HG03135 (cell line): Measurements from ENCODE around the gene DLD.
"Not testable (repeated sequence)": the region's sequence is repeated elsewhere in the genome, so short reads cannot be mapped to it uniquely, and the experiment has no call there.

Source experiments
- ATAC-seq: cut with Tn5 transposase; IDR thresholded peaks from one replicate; pipeline ENCODE4 v1.9.1; 2021; ENCODE audit warnings: mild to moderate bottlenecking, moderate library complexity; ENCODE audit not compliant: unreplicated experiment

The DLD gene, protein sequence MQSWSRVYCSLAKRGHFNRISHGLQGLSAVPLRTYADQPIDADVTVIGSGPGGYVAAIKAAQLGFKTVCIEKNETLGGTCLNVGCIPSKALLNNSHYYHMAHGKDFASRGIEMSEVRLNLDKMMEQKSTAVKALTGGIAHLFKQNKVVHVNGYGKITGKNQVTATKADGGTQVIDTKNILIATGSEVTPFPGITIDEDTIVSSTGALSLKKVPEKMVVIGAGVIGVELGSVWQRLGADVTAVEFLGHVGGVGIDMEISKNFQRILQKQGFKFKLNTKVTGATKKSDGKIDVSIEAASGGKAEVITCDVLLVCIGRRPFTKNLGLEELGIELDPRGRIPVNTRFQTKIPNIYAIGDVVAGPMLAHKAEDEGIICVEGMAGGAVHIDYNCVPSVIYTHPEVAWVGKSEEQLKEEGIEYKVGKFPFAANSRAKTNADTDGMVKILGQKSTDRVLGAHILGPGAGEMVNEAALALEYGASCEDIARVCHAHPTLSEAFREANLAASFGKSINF

DNA sequence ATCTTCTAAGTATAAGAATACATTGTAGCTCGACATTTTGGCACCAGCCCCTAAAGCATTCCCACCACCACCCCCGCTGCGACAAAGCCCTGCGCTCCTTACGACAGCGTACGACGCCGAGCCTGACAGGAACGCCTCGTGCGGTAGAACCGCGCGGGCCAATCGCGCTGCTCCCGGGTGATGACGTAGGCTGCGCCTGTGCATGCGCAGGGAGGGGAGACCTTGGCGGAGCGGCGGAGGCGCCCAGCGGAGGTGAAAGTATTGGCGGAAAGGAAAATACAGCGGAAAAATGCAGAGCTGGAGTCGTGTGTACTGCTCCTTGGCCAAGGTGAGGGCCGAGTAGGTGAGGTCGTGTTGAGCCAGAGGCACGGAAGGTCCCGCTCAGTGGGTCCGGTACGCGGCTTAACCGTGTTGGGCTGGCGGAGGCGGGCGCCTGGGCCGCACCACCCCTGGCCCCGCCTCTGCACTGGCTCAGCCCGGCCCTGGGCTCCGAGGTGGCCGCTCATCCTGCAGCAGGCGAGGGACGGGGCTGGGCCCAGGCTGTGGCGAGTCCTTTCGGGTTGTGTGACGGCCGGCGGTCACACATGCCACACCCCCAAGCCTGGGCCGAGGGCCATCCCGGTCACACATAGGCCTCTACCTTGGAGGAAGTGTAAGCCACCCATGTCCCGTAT, at the start of gene DLD:
TSS of gene DLD (plus strand) at position 222 of the 674 bp plus-strand sequence. CDS start at position 290, 68 bp downstream.
- peak; percentile 98 for ATAC-seq

GRCh38 chr7:107842213-107842612, 48.8 kb upstream of the DLD start:
- no peak for ATAC-seq

- ATAC-seq = no peak
Observed at GRCh38 chr7:107843184-107843583, 47.8 kb upstream of the DLD start.

GRCh38 chr7:107846324-107846723, 44.7 kb upstream of the DLD start:
- no peak for ATAC-seq

- no peak for ATAC-seq
Observed at GRCh38 chr7:107847168-107847835, 43.7 kb upstream of the DLD start.

DNA sequence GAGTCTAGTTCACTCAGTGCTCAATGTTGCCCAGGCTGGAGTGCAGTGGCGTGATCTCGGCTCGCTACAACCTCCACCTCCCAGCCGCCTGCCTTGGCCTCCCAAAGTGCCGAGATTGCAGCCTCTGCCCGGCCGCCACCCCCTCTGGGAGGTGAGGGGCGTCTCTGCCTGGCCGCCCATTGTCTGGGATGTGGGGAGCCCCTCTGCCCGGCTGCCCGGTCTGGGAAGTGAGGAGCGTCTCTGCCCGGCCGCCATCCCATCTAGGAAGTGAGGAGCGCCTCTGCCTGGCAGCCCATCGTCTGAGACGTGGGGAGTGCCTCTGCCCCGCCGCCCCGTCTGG, 43.2 kb upstream of the DLD start:
- not testable (repeated sequence) for ATAC-seq

- not testable (repeated sequence) for ATAC-seq
Observed at GRCh38 chr7:107848211-107848610, 42.8 kb upstream of the DLD start.

GRCh38 chr7:107850216-107850615, 40.8 kb upstream of the DLD start:
- ATAC-seq = no peak

DNA sequence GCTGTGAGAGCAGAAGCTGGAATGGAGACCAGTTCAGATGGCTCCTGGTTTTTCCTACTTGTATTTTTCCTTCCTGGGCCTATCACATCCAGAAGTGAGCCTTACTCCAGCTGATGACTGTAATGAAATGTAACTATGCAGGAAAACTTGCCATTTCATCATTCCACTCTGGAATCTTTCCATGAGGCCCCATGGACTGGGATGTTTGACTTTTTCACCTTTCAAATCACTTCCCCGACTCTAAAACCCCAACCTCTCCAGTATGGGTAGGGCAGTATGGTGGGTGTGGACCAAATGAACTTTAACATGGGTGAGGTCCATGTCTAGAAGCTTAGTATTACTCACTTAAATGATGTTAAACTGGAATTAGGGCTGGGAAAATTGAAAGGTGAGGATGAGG, 40.3 kb upstream of the DLD start:
- no peak for ATAC-seq

DNA sequence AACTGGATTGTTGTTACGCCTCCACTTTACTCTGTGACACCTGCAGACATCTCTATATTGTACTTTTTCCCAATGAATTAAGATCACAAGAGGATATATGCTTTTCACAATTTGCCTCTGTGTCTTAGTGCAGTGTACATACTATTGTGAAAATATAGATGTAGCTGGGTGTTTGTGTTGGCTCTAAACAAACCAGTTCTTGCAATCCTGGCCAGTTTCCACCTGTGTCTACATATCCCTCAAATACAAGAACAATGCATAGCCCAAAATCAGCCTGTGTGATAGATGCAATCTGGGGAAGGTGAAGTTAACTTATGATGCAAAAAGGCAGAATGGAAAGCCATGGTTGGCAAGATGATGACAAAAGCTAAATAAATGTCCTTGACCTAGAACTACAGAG, 36.5 kb upstream of the DLD start:
- ATAC-seq = no peak

DNA sequence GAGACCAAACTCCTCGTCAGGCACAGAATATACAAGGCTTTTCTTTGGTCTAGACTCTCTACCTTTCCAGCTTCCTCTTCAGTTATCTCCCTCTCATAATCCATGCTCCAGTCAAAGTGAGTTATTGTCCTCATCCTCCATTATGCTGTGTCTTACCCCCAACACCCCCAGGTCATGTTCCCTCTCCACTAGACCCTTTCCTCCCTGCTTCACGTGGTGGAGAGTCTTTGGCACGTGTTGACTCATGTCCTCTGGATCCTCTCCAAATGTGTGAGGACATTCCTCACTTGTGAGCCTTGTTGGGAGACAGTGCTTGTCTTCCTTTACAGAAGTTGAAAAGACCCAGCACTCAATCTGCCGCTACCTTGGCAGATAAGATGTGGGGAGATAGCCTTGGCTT, 36.0 kb upstream of the DLD start:
- no peak for ATAC-seq

DNA sequence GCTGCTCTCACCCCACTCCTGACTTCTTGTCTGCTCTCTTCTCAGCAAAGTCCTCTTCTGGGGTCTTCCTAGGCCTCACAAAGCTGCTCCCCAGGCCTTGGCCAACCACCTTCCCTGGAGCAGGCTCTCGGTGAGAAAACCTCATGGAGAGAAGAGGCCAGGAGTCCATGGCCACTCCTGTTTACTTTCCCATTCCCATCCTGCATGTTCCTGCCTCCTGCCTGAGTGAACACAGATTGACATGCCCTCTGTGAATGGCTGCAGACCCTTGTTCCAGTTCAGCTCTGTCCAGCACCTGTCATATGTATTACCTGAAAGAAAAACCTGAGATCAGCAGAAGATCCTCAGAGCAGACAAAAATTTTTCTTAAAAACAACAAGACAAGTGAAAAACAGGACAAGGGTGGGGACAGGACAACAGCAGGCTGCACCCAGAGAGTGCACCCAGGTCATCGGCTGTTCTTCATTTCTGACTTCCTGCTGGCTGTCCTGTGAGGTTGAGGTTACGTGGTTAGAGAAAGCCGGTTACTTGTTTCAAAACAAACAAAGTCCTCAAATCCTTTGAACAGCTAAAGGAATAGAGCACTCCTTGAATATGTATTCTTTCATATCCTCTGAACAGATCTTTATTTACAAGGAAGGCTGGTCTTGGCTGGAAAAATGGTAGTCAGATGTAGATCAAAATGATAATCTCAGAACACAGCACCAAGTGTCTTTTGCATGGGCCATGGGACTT, 34.0 kb upstream of the DLD start:
- ATAC-seq = no peak

GRCh38 chr7:107857541-107857912, 33.5 kb upstream of the DLD start:
- no peak for ATAC-seq

DNA sequence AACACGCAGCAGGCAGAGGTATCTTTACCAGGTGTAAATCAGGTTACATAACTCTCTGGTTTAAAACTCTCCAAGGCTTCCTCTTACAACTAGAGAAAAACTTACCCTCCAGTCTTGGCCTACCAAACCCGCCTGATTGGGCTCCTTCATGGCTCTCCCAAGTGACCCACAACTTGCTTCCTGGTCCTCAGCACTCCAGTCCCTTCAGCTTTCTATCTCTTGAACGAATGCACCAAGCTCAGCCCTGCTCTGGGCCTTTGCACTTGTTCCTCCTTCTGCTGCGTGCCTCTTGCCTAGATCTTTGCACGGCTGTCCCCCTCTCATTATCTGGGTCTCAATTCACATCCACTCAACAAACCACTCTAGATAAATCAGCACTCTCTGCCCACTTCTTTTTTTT, 32.7 kb upstream of the DLD start:
- ATAC-seq = no peak

- no peak for ATAC-seq
Observed at GRCh38 chr7:107860279-107860961, 30.6 kb upstream of the DLD start.

DNA sequence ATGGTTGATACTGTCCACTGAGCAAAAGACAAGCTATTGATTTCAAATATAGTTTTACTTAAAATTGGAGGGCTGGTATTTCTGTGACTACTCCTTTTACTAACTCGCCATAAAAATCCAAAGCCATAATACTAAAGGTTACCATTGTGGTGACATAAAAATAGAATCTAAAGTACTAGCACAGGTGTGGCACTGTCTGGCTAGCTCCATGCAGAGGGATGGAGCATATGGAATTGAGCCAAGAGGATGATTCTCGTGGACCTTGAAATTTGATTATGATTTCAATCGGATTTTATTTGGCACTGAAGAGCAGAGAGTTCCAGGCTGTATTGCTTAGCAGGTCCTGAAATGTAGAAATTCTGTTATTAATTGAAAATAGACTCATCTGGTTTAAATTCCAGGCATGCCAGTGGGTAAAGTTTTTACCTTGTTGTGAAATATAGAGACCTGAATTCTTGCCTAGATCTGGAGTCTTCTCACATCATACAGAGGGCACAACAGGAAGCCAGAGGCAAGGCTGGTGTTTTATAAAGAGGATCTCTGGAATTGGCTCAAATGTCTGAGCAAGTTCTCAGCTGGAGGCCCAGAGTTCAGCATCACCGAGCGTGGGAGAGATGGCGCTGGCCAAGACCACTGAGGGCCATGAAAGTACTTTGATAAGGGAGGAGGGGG, 29.9 kb upstream of the DLD start:
- ATAC-seq = no peak

DNA sequence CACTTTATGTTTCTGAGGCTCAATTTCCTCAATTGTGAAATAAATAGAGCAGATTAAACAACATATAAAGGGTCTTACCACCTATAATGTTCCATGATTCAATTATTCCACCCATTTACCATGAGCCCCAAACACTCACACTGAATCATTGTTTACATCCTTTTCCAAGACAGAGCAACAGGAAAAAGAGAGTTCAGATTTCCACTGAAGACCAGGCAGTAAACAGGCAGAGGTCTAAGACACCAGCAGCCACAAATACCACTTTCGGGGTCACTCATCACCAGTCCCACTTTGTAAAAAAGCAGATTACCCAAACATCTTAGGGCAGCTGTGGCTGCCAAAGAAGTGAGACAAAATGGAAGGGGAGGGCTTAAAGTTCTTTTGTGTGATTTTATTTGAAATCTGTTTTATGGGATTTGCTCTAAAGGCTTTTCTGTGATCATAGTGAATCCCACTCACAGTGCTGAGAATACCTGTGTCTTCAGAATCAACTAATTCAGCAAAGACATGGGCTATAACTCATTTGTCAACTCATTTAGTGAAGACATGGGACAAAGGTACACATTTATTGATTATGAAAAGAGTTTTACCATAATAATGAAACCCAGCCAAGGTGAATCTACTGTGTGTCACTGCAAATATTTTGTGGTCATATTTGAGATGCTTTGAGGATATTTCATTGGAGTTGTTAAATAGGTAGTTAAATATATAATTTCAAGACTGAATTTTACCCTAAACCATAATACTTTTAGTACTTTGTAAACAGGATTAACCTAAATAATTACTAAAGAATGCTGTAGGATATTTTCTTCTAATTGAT, 24.8 kb upstream of the DLD start:
- no peak for ATAC-seq

DNA sequence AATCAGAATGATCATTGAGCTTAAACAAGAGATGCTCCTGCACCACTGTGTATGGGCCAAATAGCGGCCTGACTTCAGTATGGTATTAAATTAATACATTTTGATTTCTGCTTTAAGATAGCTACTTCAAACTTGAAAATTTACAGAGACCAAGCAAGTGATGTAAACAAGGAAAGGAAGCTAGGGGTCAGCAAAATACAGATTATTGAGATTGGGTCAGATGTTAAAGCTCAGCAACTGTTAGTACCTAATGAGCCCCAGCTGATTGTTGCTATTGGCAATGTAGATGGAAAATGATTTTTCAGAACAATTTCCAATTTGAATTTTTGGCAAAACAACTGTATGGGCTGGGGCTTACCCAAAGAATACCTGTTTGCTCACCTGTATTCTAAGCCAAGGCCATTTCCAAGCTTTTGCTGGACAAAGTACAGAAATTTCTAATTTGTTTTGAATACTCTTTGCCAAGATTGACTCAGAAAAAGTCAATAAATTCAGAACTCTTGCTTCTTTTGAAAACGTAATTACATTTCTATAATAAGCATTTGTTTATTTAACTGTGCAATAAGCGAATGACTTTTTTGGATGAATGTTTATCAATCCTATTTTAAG, 23.0 kb upstream of the DLD start:
- ATAC-seq = no peak
